Stimulated activated CD4-positive, alpha-beta T cell treated with anti-CD3 and anti-CD28 coated beads, TNF-alpha, amount 100 ng/mL, for 4 hours (primary cell): ENCODE data around the gene FOS.

Experiments used
- DNase-seq, 3 experiments: peaks; one replicate each; pipeline ENCODE4 v3.0.0-alpha.2; 2020; ENCODE audit warnings: low read depth in 3 of 3

The FOS gene

DNA sequence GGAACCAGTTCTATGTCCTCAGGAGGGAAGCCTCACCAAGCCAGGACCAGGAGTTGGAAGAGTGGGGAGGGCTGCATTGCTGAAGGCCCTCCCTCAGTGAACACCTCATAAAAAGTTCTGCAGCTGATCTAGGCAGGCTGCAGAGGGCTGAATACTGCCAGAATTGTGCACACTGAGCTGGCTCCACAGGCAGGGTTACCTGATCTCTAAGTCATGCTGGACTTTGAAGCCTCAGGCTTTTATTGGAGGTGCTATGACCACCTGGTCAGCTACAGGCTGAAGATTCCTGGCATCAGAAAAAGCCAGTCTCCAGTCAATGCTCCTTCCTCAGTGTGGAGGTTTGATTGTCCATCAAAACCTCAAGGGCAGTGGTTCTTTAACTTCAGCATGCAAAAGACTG lies 39.7 kb downstream of the FOS start:
- DNase-seq: no peak

DNA sequence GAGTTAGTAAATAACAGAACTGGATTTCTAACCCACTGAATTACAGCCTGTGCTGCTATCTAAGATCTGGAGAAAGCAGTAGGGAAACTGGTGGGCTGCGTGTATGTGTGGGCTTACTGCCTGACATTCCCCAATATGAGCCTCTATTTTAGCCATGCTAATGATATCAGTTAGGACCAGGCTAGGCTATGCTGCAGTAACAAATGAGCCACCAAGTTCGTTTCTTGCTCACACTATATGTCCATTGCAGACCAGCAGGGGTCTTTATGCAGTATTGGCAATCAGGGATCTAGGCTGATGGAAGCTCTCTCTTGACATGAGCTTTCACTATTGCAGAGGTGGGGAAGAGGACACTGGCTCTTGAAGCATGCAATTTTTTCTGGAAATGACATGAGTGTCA lies 40.4 kb downstream of the FOS start:
- no peak for DNase-seq

GRCh38 chr14:75320196-75320595 lies 41.6 kb downstream of the FOS start:
- DNase-seq: no peak

GRCh38 chr14:75322746-75323145 lies 44.1 kb downstream of the FOS start:
- no peak for DNase-seq

- no peak for DNase-seq
These were observed 44.9 kb downstream of the FOS start for GRCh38 chr14:75323571-75323970.

DNA sequence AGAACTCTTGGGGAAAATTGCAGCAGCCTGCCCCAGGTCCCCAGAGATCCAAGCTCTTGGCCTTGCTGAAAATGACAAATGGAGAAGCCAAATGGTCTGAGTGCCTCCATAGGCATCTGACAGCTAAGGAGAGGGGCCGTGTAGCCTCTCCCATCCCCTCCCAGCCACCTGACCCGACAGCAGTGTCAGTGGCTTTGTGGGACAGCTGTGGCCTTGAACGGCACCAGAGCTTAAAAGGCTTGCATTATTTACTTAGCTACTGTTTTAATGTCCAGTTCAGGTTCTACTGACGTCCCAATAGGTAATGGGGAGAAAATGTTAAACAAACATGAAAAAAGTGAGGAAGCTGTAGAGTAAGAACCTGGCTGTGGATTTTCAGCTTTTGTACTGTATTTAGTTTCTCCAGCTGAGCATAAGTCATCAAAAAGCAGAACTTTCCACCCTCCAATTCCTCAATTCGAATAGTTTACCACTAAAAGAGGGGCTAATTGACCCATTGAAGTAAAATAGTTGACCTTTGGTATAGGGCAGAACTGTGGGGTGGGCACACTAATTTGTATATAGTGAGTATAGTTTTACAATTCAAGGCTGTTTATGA lies 50.0 kb downstream of the FOS start:
- DNase-seq: no peak

DNA sequence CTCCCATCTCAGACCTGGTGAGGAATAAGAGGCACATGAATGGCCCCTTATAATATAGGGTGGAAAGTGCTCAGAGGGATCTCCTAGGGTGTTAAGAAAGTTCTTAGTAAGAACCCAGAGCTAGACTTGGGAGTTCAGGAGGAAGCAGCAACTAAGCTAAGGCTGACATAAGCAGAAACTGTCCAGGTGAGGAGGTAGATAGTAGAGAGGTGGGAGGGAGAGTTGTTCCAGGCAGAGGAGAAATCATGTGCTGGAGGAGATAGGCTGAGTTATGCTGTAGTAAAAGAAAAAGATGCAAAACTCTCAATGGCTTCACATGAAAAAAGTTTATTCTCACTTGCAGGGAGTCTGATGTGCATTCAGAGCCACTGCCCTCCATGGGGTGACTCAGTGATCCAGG lies 50.7 kb downstream of the FOS start:
- DNase-seq: no peak

GRCh38 chr14:75331471-75331870 lies 52.8 kb downstream of the FOS start:
- no peak for DNase-seq
